GM23338 (cell line): ENCODE data around the gene CNPY2. TPM values are rescaled to one million over a fixed set of nuclear protein-coding genes. Genes with fewer than 3 reads are reported as not detected.

Source experiments
- ATAC-seq: fragments of 200-7000 bp; cut with Tn5 transposase; 3 replicates; pipeline ENCODE4 v1.9.1; 2020
- DNase-seq: peaks from one replicate; pipeline ENCODE4 v3.0.0-alpha.2; 2015; ENCODE audit warnings: low spot score
- H2AFZ ChIP-seq: fragments of 200-600 bp; sonication (generic); 2 replicates; pipeline ENCODE4 v1.8.0; 2016; ENCODE audit warnings: antibody characterized with exemption, mild to moderate bottlenecking, moderate library complexity
- H3F3A ChIP-seq: fragments of 200-600 bp; sonication (generic); replicated peaks from 2 replicates; pipeline ENCODE4 v1.8.0; 2017; ENCODE audit warnings: antibody characterized with exemption, mixed run types, low read depth
- H3K27ac ChIP-seq: fragments of 200-600 bp; sonication (generic); 2 replicates; pipeline ENCODE4 v1.6.1; 2016; ENCODE audit warnings: low read depth
- H3K27me3 ChIP-seq: fragments of 200-600 bp; sonication (generic); 2 replicates; pipeline ENCODE4 v1.8.0; 2016; ENCODE audit warnings: mild to moderate bottlenecking, mixed run types, moderate library complexity; ENCODE audit not compliant: insufficient read depth
- H3K36me3 ChIP-seq: fragments of 200-600 bp; sonication (generic); 2 replicates; pipeline ENCODE4 v1.8.0; 2016; ENCODE audit warnings: mild to moderate bottlenecking; ENCODE audit not compliant: insufficient read depth
- H3K4me1 ChIP-seq: fragments of 200-600 bp; sonication (generic); 2 replicates; pipeline ENCODE4 v1.8.0; 2016; ENCODE audit warnings: mild to moderate bottlenecking, moderate library complexity; ENCODE audit not compliant: insufficient read depth
- H3K4me2 ChIP-seq: fragments of 200-600 bp; sonication (generic); 2 replicates; pipeline ENCODE4 v1.7.1; 2017; ENCODE audit warnings: mixed run types
- H3K4me3 ChIP-seq: fragments of 200-600 bp; sonication (generic); 2 replicates; pipeline ENCODE4 v1.6.1; 2016; ENCODE audit warnings: mixed run types
- H3K79me2 ChIP-seq: fragments of 200-600 bp; sonication (generic); replicated peaks from 2 replicates; pipeline ENCODE4 v1.8.0; 2017; ENCODE audit warnings: mild to moderate bottlenecking; ENCODE audit not compliant: insufficient read depth
- H3K9me2 ChIP-seq: fragments of 200-600 bp; sonication (generic); 2 replicates; pipeline ENCODE4 v1.8.0; 2017; ENCODE audit not compliant: insufficient read depth
- H4K20me1 ChIP-seq: fragments of 200-600 bp; sonication (generic); replicated peaks from 2 replicates; pipeline ENCODE4 v1.8.0; 2017; ENCODE audit warnings: mild to moderate bottlenecking; ENCODE audit not compliant: insufficient read depth
- H3K27ac Mint-ChIP-seq: 2 replicates; pipeline ENCODE4 v1.8.0; 2020; ENCODE audit warnings: inconsistent platforms, mild to moderate bottlenecking, moderate library complexity, mixed read lengths
- H3K27me3 Mint-ChIP-seq: 3 replicates; pipeline ENCODE4 v1.8.0; 2022; ENCODE audit warnings: low read depth, mild to moderate bottlenecking, moderate library complexity, mixed read lengths, inconsistent platforms; ENCODE audit not compliant: insufficient read depth, poor library complexity
- H3K36me3 Mint-ChIP-seq: 3 replicates; pipeline ENCODE4 v1.8.0; 2021; ENCODE audit warnings: low read depth, mild to moderate bottlenecking, inconsistent platforms, moderate library complexity, mixed read lengths
- H3K4me1 Mint-ChIP-seq: 3 replicates; pipeline ENCODE4 v1.8.0; 2020; ENCODE audit warnings: mild to moderate bottlenecking, inconsistent platforms, mixed read lengths
- H3K4me3 Mint-ChIP-seq: 3 replicates; pipeline ENCODE4 v1.8.0; 2021; ENCODE audit warnings: moderate library complexity, mild to moderate bottlenecking, inconsistent platforms, mixed read lengths
- H3K9me3 Mint-ChIP-seq: 3 replicates; pipeline ENCODE4 v1.8.0; 2020; ENCODE audit warnings: moderate library complexity, mild to moderate bottlenecking, inconsistent platforms, mixed read lengths
- CREB1 ChIP-seq: fragments of 250-450 bp; sonication (Bioruptor Pico); IDR thresholded peaks from 2 replicates; pipeline ENCODE4 v1.5.0; 2020; ENCODE audit warnings: low read depth, mild to moderate bottlenecking, moderate library complexity
- EZH2 ChIP-seq: fragments of 200-600 bp; sonication (generic); IDR thresholded peaks from one replicate; pipeline ENCODE4 v1.8.0; 2017; ENCODE audit warnings: antibody characterized with exemption, mild to moderate bottlenecking, low read depth; ENCODE audit not compliant: unreplicated experiment
- JUNB ChIP-seq: IDR thresholded peaks from one replicate; pipeline ENCODE4 v1.6.1; 2016; ENCODE audit warnings: antibody characterized with exemption; ENCODE audit not compliant: unreplicated experiment
- NANOG ChIP-seq: IDR thresholded peaks from 2 replicates; pipeline ENCODE4 v1.6.1; 2016; ENCODE audit warnings: antibody characterized with exemption, borderline replicate concordance
- POLR2AphosphoS5 ChIP-seq: IDR thresholded peaks from 2 replicates; pipeline ENCODE4 v1.6.1; 2016; ENCODE audit warnings: antibody characterized with exemption, low read depth
- STAT1 ChIP-seq: IDR thresholded peaks from one replicate; pipeline ENCODE4 v1.6.1; 2016; ENCODE audit warnings: antibody characterized with exemption; ENCODE audit not compliant: unreplicated experiment
- ZNF114 ChIP-seq: fragments of 250-450 bp; sonication (Bioruptor Pico); IDR thresholded peaks from 2 replicates; pipeline ENCODE4 v1.5.0; 2020; ENCODE audit warnings: mild to moderate bottlenecking, moderate library complexity
- ZNF331 ChIP-seq: fragments of 250-450 bp; sonication (Bioruptor Pico); IDR thresholded peaks from 2 replicates; pipeline ENCODE4 v1.5.0; 2020; ENCODE audit warnings: low read depth, mild to moderate bottlenecking, moderate library complexity
- ZNF462 ChIP-seq: fragments of 250-450 bp; sonication (Bioruptor Pico); IDR thresholded peaks from 2 replicates; pipeline ENCODE4 v1.5.0; 2020; ENCODE audit warnings: mild to moderate bottlenecking, moderate library complexity
- polyA plus RNA-seq: library from polyadenylated mRNA; unstranded; fragments of >200 nt; fragmentation: Nextera tagmentation; extraction: Ambion mirVana; gene quantifications from 2 replicates; pipeline ENCODE4 v1.2.1, GENCODE V29; 2016
- total RNA-seq: library from RNA; depleted of rRNA; stranded (reverse); fragments of >200 nt; shearing (Covaris generic); gene quantifications from 2 replicates; pipeline ENCODE4 v1.2.3, GENCODE V29; 2014
- TF ChIP-seq, protein P1 (sequence below): IDR thresholded peaks from one replicate; pipeline ENCODE4 v1.6.1; 2018; ENCODE audit warnings: antibody characterized with exemption; ENCODE audit not compliant: unreplicated experiment
- TF ChIP-seq, protein P2 (sequence below), 2 experiments: fragments of 200-600 bp in 1 of 2; sonication (generic) in 1 of 2; conservative IDR thresholded peaks; 2 replicates each; pipeline versions ENCODE4 v1.5.1 to v1.6.1; 2016 to 2017; ENCODE audit warnings: antibody characterized with exemption in 2 of 2, low read depth in 2 of 2, mild to moderate bottlenecking in 2 of 2, moderate library complexity in 1 of 2

Gene CNPY2
- total and polyA plus RNA-seq, 2 experiments from 2014 or later: 119 to 316 TPM

- TF ChIP-seq, protein P1, sequence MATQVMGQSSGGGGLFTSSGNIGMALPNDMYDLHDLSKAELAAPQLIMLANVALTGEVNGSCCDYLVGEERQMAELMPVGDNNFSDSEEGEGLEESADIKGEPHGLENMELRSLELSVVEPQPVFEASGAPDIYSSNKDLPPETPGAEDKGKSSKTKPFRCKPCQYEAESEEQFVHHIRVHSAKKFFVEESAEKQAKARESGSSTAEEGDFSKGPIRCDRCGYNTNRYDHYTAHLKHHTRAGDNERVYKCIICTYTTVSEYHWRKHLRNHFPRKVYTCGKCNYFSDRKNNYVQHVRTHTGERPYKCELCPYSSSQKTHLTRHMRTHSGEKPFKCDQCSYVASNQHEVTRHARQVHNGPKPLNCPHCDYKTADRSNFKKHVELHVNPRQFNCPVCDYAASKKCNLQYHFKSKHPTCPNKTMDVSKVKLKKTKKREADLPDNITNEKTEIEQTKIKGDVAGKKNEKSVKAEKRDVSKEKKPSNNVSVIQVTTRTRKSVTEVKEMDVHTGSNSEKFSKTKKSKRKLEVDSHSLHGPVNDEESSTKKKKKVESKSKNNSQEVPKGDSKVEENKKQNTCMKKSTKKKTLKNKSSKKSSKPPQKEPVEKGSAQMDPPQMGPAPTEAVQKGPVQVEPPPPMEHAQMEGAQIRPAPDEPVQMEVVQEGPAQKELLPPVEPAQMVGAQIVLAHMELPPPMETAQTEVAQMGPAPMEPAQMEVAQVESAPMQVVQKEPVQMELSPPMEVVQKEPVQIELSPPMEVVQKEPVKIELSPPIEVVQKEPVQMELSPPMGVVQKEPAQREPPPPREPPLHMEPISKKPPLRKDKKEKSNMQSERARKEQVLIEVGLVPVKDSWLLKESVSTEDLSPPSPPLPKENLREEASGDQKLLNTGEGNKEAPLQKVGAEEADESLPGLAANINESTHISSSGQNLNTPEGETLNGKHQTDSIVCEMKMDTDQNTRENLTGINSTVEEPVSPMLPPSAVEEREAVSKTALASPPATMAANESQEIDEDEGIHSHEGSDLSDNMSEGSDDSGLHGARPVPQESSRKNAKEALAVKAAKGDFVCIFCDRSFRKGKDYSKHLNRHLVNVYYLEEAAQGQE: no peak
- TF ChIP-seq ZNF114 (no peak), JUNB (no peak), POLR2AphosphoS5 (no peak), STAT1 (no peak), EZH2 (no peak)
- TF ChIP-seq, protein P2, sequence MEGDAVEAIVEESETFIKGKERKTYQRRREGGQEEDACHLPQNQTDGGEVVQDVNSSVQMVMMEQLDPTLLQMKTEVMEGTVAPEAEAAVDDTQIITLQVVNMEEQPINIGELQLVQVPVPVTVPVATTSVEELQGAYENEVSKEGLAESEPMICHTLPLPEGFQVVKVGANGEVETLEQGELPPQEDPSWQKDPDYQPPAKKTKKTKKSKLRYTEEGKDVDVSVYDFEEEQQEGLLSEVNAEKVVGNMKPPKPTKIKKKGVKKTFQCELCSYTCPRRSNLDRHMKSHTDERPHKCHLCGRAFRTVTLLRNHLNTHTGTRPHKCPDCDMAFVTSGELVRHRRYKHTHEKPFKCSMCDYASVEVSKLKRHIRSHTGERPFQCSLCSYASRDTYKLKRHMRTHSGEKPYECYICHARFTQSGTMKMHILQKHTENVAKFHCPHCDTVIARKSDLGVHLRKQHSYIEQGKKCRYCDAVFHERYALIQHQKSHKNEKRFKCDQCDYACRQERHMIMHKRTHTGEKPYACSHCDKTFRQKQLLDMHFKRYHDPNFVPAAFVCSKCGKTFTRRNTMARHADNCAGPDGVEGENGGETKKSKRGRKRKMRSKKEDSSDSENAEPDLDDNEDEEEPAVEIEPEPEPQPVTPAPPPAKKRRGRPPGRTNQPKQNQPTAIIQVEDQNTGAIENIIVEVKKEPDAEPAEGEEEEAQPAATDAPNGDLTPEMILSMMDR (conservative IDR thresholded peaks at IDR 0.05; ENCODE audit: low read depth in 2 of 2): no peak
Measured at GRCh38 chr12:56350662-56351061, 34.9 kb upstream of the CNPY2 start (continued).

- Mint-ChIP-seq H3K4me3 (no peak overlapping the region), H3K4me1 (no peaks in the 10 kb centered on the region), H3K27me3 (peaks cover 3% of the 10 kb centered on the region), H3K27ac (no peak overlapping the region), H3K9me3 (no peaks in the 10 kb centered on the region), H3K36me3 (peaks cover 59% of the 10 kb centered on the region)
- H3K4me1 ChIP-seq: no peaks in the 10 kb centered on the region
- H4K20me1 ChIP-seq: no peaks in the 10 kb centered on the region
- no peak overlapping the region for H2AFZ ChIP-seq
- H3K27me3 ChIP-seq: no peaks in the 10 kb centered on the region
- H3K4me3 ChIP-seq: no peak overlapping the region
- H3F3A ChIP-seq: no peaks in the 10 kb centered on the region
- ATAC-seq (no peak), DNase-seq (no peak)
- H3K36me3 ChIP-seq: peaks cover 21% of the 10 kb centered on the region
- no peaks in the 10 kb centered on the region for H3K79me2 ChIP-seq
- no peaks in the 10 kb centered on the region for H3K9me2 ChIP-seq
- no peak overlapping the region for H3K4me2 ChIP-seq
- no peak overlapping the region for H3K27ac ChIP-seq
- TF ChIP-seq, protein P2 (conservative IDR thresholded peaks at IDR 0.05; ENCODE audit: low read depth in 2 of 2): no peak
- TF ChIP-seq STAT1: no peak
- TF ChIP-seq ZNF462: no peak
- no peak for TF ChIP-seq JUNB
- no peak for TF ChIP-seq ZNF114
- TF ChIP-seq POLR2AphosphoS5: no peak
- TF ChIP-seq ZNF331 (CRISPR knock-in tag): no peak
- TF ChIP-seq NANOG: no peak
- TF ChIP-seq CREB1 (CRISPR knock-in tag): no peak
- no peak for TF ChIP-seq EZH2
Measured at GRCh38 chr12:56348776-56349175, 33.0 kb upstream of the CNPY2 start.
